GM21390 (cell line): ENCODE measurements around the gene IRGQ.
"Not testable (repeated sequence)": the region's sequence is repeated elsewhere in the genome, so short reads cannot be mapped to it uniquely, and the experiment has no call there.

Experiments
- ATAC-seq: cut with Tn5 transposase; IDR thresholded peaks from one replicate; pipeline ENCODE4 v1.9.1; 2021; ENCODE audit not compliant: unreplicated experiment

The IRGQ gene

DNA sequence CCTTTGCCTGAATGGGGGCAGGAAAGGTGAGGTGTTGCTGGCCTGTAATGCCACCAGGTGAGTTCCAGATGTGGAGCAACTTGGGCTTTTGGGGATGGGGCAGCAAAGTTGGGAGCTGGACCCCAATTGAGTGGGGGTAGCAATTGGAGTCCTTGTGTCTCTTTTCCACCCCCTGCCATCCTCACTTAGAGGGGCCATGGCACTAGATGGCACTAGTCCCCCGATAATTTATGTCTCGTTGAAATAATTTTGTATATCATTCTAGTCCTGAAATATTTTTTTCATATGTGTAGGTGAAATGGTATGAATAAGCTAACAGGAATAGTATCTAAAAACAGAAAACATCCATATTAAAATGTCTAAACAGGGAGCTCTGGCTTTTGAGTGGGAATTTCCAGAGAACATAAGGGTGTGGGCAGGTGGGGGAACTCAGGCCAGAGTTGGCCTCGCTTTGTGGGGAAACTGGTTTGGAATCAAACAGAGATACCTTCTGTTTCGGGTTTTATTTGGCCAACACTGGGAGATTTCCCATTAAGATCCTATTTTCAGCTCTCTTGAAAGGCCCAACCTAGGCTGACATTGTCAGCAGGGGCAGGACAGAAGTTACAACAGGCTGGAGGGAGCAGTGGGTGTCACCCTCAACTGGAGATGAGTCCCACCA, 3.8 kb upstream of the IRGQ start:
- ATAC-seq = no peak

- ATAC-seq = no peak
These were observed 2.7 kb upstream of the IRGQ start for GRCh38 chr19:43598445-43599240.

DNA sequence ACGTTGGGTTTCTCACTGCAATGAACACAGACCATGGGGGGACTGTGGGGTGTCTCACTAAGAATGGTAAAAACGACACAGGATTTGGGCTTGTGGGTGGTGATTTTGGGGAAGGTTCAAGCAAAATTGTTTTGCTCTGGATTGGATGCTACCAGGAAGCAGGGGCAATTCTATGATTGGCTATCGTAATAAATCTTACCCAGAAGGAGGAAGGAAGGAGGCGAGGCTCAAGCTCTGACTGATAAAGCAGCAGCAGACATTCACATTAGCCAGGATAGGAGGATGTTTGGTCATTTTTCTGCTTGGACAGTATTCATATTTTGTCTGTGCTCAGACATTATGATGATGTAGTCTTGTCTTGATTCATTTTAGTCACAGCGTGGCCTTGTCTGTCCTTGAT, 1.9 kb upstream of the IRGQ start:
- no peak for ATAC-seq

DNA sequence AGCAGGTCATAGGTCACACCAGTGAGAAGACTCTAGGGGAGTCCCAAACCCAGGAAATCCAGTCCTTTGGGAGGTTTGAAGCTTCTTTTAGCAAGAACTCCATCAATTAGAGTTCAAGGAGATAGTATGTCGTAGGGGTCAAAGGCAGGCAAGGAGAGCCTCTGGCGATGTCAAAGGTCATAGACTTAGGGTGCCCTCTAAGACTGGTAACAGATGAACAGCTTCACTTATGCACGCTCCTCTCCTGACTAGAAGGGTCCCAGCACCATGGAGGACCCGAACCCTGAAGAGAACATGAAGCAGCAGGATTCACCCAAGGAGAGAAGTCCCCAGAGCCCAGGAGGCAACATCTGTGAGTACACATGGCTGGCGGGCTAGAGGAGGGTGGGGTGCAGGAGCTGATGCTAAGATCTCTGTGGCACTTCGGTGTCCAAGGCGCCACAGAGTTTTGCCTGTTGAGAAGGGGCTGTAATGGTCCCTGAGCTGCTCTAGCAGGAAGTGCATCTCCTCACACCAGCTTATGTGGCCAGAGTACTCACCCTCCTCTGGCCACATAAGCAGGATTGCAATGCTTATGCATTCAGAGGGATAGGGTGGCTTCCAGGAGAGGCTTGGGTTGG, 1.0 kb upstream of the IRGQ start:
- ATAC-seq = no peak

DNA sequence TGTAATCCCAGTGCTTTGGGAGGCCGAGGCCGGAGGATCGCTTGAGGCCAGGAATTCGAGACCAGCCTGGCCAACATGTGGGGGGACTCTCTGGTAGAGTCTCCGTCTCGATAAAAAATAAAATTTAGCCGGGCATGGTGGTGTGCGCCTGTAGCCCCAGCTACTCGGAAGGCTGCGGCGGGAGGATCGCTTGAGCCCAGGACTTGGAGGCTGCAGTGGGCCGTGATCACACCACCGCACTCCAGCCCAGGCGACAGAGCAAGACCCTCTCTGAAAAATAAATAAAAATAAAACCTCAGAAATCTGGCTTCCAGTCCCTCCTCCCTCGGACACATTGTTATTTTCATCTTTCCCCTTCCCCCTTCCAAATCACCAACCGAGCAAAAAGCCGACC, 332 bp downstream of the IRGQ start:
- ATAC-seq = no peak

GRCh38 chr19:43594710-43595604, 977 bp downstream of the IRGQ start:
- ATAC-seq = peak; percentile 39

DNA sequence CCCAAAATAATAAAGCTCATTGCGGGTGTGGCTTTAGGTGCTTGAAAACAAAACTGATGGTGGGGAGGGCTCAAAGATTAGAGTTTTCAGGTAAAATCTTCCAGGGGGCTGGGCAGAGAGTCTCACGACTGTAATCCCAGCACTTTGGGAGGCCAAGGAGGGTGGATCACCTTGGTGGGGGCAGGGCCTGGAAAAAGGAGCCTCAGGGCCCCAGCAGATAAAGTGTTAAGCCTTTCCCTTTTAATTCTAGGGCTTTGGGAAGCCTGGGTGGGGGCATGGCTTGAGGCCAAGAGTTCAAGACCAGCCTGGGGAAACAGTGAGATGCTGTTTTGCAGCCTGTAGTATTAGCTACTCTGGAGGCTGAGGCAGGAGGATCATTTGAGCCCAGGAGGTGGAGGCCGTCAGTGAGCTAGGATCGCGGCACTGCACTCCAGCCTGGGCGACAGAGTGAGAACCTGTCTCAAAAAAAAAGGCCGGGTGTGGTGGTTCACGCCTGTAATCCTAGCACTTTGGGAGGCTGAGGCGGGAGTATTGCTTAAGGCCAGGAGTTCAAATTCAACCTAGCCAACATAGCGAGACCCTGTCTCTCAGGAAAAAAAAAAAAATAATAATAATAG, 1.7 kb downstream of the IRGQ start:
- ATAC-seq = no peak

DNA sequence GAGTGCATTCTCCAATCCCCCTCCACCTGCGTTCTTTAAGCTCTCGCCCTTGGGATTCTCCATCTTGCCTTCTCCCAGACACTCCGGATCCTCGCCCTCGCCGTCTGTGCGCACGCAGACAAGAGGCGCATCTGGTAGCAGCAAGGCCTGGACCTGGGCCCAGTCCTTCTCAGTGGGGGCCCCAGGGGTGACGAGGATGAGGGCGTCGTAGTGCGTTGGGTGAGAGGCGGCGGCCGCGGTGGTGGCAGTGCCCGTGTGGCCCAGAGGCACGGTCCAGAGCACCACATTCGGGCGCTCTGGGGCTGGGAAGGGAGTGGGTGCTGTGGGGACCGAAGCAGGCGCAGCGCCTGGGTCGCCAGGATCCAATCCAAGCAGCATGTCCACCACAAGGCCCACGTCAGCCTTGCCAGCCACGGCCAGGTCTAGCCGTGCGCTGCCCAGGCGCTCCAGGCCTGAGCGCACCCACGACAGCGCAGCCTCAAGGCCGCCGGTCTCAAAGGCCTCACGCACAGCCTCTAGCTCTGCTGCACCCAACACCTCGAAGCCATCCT, 3.1 kb downstream of the IRGQ start:
- ATAC-seq = no peak

GRCh38 chr19:43591904-43592772, 3.8 kb downstream of the IRGQ start:
- no peak for ATAC-seq

- ATAC-seq = no peak
These were observed 6.3 kb downstream of the IRGQ start for GRCh38 chr19:43589678-43590077.

DNA sequence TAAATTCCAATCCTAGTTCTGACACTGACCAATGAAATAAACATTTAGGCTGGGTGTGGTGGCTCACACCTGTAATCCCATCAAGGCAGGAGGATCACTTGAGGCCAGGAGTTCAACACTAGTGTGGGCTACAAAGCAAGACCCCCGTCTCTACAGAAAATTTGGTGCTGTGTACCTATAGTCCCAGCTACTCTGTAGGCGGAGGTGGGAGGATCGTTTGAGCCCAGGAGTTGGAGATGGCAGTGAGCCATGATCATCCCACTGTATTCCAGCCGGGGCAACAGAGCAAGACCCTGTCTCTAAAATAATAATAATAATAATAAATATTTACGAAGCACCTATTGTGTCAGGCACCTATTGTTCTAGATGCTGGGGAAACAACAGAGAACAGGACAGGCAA, 6.7 kb downstream of the IRGQ start:
- no peak for ATAC-seq

GRCh38 chr19:43587029-43587428, 8.9 kb downstream of the IRGQ start:
- ATAC-seq = not testable (repeated sequence)

DNA sequence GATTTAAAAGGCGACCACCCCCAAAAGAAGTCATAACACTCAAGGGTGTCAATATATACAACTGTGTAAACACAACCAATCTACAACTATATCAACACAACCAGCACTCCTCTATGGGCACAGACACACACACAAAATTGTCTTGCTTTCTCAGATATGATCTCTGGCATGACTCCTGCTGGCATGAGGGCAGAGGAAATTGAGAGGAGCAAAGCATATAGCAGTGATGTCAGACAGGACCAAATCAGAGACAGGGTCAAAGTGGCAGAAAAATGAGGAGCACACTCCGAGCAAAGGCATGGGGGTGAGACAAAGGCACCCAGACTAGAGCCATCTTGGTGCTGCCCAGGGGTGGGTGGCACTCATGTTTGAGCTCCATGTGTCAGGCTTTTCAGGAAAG, 9.6 kb downstream of the IRGQ start:
- no peak for ATAC-seq

DNA sequence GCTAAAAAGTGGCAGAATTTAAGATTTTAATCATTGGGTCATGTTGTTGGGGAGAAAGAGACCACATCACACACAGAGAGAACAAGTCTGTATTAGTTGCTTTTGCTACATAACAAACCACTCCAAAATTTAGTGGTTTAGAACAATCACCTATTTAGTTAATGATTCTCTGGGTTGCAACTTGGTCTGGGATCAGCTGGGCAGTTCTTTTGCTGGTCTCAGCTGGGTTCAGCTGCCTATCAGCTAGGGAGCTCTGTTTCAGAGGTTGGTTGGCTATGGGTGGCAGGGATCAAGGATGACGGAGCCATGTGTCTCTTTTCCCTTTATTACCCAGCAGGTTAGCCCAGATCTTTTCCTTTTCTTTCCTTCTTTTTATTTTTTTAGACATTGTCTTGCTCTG, 11.4 kb downstream of the IRGQ start:
- ATAC-seq = no peak

GRCh38 chr19:43582495-43582894, 13.4 kb downstream of the IRGQ start:
- ATAC-seq = no peak

DNA sequence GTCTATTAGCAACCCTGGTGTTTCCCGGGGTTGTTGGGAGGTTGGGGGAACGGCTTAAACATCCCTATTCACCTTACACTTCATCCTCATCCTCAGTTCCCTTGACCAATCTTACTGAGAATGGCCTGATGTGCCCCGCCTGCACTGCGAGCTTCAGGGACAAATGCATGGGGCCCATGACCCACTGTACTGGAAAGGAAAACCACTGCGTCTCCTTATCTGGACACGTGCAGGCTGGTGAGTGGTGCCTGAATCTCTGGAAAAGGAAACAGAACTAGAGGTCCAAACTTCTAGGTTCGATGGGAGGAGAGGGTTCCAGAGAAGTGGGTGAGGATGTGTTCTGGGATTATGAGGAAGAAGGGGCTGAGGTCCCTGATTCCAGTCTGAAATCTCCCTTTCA, 14.5 kb downstream of the IRGQ start:
- ATAC-seq = no peak

DNA sequence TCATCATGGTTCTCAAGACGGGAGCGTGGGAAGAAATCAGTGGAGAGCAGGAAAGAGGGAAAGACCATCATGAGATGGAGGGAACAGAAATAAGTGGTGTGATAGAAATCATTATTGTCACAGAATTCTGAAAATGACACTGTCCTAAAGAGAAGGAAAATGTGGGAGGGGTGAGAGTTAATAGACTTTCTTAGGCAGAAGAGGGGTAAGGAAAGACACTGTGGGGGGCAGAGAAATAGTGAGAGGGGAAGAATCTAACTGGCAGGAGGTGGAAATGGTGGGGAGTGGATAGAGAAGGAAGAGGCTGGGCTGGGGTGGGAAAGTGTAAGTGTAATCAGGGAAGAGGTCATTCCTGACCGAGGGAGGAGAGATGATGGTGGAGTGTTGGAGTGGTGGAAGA, 17.1 kb downstream of the IRGQ start:
- ATAC-seq = no peak

DNA sequence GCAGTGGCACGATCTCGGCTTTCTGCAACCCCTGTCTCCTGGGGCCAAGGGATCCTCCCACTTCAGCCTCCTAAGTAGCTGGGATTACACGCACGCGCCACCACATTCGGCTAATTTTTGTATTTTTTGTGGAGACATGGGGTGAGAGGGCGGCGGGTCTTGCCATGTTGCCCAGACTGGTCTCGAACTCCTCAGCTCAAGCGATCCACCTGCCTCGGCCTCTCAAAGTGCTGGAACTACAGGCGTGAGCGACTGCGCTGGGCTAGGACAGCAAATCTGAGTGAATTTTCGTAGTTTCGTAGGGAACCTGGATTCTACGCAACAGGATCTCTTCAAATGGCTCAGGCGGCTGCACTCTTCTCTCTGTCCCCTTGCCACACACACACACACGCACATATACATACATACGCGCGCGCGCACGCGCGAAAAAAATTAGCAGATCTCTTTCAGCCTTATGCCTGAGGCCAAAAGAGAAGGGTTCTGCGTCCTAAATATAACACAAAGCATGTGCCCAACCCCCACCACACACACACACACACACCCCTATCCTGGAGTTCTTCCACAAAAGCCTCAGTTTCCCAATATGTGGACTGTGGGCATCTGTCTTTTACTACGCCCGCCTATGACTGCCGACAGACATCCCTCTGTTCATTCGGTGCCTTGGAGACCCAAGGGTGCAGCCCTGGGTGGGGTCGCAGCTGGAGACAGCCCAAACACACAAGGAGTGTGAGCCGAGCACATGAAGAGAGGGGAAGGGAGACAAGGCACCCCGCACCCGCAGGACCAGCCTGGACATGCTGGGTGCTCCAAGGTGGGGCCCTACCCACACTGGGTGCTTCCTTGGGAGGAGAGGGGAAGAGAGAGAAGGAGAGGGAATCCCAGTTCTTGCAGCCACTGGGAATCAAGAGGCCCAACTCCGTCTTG, 19.7 kb downstream of the IRGQ start:
- no peak for ATAC-seq
